K562 (cell line): ENCODE data around the gene CFAP20DC. TPM values are rescaled to one million over a fixed set of nuclear protein-coding genes. Genes with fewer than 3 reads are reported as not detected.

Experiments used
- ATAC-seq: fragments of 200-7000 bp; cut with Tn5 transposase; 3 replicates; pipeline ENCODE4 v1.9.1; 2020; ENCODE audit warnings: moderate library complexity
- BruUV-seq: library from RNA; stranded (reverse); fragments of 400-500 nt; replicated peaks from 2 replicates; lab custom pipeline; 2021; lab: Mats Ljungman, UMichigan
- CTCF ChIA-PET: fragments of 300-600 bp; formaldehyde crosslinking; extraction: SDS; loops from one replicate; lab custom pipeline; 2021; ENCODE audit warnings: low intra/inter-chr PET ratio; lab: Yijun Ruan, JAX
- POLR2A ChIA-PET: fragments of 300-600, 350-650 bp; sonication (Branson Sonifier 250); formaldehyde crosslinking; extraction: SDS; loops from one replicate; lab custom pipeline; 2021; ENCODE audit warnings: antibody characterized with exemption, inconsistent platforms; lab: Yijun Ruan, JAX
- DNase-seq, 4 experiments: peaks; one replicate each; pipeline versions ENCODE4 v3.0.0 to v3.0.0-alpha.2; 2011 to 2018; ENCODE audit warnings: low spot score in 3 of 4, mixed read lengths in 3 of 4; ENCODE audit errors: extremely low read depth in 1 of 4
- FAIRE-seq: peaks from 2 replicates; lab custom pipeline; 2011; peaks lifted over from hg19 to GRCh38; lab: Jason Lieb, UNC
- H2AFZ ChIP-seq: 2 replicates; pipeline ENCODE4 v1.6.0; 2011; ENCODE audit warnings: low read depth, low read length, control low read depth, inconsistent platforms
- H3K27ac ChIP-seq: fragments of 200-600 bp; 3 replicates; pipeline ENCODE4 v1.8.0; 2011; ENCODE audit warnings: low read depth, mild to moderate bottlenecking, control low read depth, inconsistent platforms, low read length, moderate library complexity, mixed read lengths; ENCODE audit errors: extremely low read depth
- H3K27me3 ChIP-seq, 2 experiments: fragments of 300-600 bp in 1 of 2; 2 replicates in 1 of 2; 3 replicates in 1 of 2; pipeline versions ENCODE4 v1.6.0 to v1.8.0; 2011; ENCODE audit warnings: inconsistent platforms in 2 of 2, low read length in 2 of 2, mild to moderate bottlenecking in 1 of 2, mixed read lengths in 1 of 2, moderate library complexity in 1 of 2; ENCODE audit not compliant: control insufficient read depth in 2 of 2, insufficient read depth in 2 of 2
- H3K36me3 ChIP-seq: fragments of 300-600 bp; 3 replicates; pipeline ENCODE4 v1.8.0; 2011; ENCODE audit warnings: mild to moderate bottlenecking, low read length, inconsistent platforms; ENCODE audit not compliant: control insufficient read depth, insufficient read depth
- H3K4me1 ChIP-seq, 2 experiments: fragments of 200-600 bp in 1 of 2; replicated peaks in 1 of 2; 2 replicates in 1 of 2; 3 replicates in 1 of 2; pipeline versions ENCODE4 v1.5.1 to v1.8.0; 2011; ENCODE audit warnings: inconsistent platforms in 2 of 2, low read length in 2 of 2, mild to moderate bottlenecking in 1 of 2, mixed read lengths in 1 of 2, moderate library complexity in 1 of 2; ENCODE audit not compliant: control insufficient read depth in 2 of 2, insufficient read depth in 2 of 2
- H3K4me2 ChIP-seq: 2 replicates; pipeline ENCODE4 v1.6.1; 2011; ENCODE audit warnings: low read length, control low read depth, inconsistent platforms, mixed read lengths; ENCODE audit not compliant: insufficient read depth
- H3K4me3 ChIP-seq: fragments of 200-600 bp; sonication (generic), shearing (Covaris generic); 2 replicates; pipeline ENCODE4 v1.5.1; 2016; ENCODE audit warnings: control low read depth, inconsistent platforms
- H3K79me2 ChIP-seq: fragments of 200-600 bp; 3 replicates; pipeline ENCODE4 v1.8.0; 2011; ENCODE audit warnings: low read length, inconsistent platforms; ENCODE audit not compliant: control insufficient read depth, insufficient read depth
- H3K9ac ChIP-seq, 2 experiments: 2 replicates each; pipeline versions ENCODE4 v1.6.0 to v1.6.1; 2011; ENCODE audit warnings: low read depth in 2 of 2, low read length in 2 of 2, control low read depth in 1 of 2, inconsistent platforms in 1 of 2, mild to moderate bottlenecking in 1 of 2, mixed read lengths in 1 of 2; ENCODE audit not compliant: insufficient read depth in 1 of 2
- H3K9me1 ChIP-seq: one replicate; pipeline ENCODE4 v1.6.0; 2011; ENCODE audit warnings: inconsistent platforms, mild to moderate bottlenecking, low read length, moderate library complexity; ENCODE audit not compliant: control insufficient read depth, insufficient read depth
- H3K9me3 ChIP-seq: replicated peaks from 2 replicates; pipeline ENCODE4 v1.5.1; 2011; ENCODE audit warnings: low read depth, low read length, inconsistent platforms; ENCODE audit not compliant: control insufficient read depth, insufficient read depth
- H4K20me1 ChIP-seq: replicated peaks from 2 replicates; pipeline ENCODE4 v1.6.1; 2011; ENCODE audit warnings: low read length, inconsistent platforms, mixed read lengths; ENCODE audit not compliant: control insufficient read depth, insufficient read depth
- ESRRA ChIP-seq: fragments of 450-650 bp; IDR thresholded peaks from 2 replicates; pipeline ENCODE4 v1.6.1; 2014; ENCODE audit warnings: low read depth, mild to moderate bottlenecking, moderate library complexity, borderline replicate concordance
- ETV6 ChIP-seq, 3 experiments: fragments of 150-350 bp in 1 of 3; sonication (generic) in 1 of 3; formaldehyde crosslinking in 1 of 3; IDR thresholded peaks; 2 replicates each; pipeline versions ENCODE4 v1.6.1 to v1.8.0; 2014 to 2022; ENCODE audit warnings: borderline replicate concordance in 2 of 3, low read depth in 2 of 3, antibody characterized with exemption in 1 of 3, low read length in 1 of 3, mild to moderate bottlenecking in 1 of 3, missing genetic modification reagents in 1 of 3
- GATAD2B ChIP-seq: fragments of 450-650 bp; IDR thresholded peaks from 2 replicates; pipeline ENCODE4 v1.6.1; 2017; ENCODE audit warnings: mild to moderate bottlenecking, borderline replicate concordance
- TFAP4 ChIP-seq: sonication (generic); formaldehyde crosslinking; IDR thresholded peaks from 2 replicates; pipeline ENCODE4 v1.8.0; 2022; ENCODE audit warnings: missing genetic modification reagents, mild to moderate bottlenecking, moderate library complexity, borderline replicate concordance
- WHSC1 ChIP-seq: IDR thresholded peaks from one replicate; pipeline ENCODE4 v1.6.1; 2012; ENCODE audit warnings: low read length, control low read depth, inconsistent platforms
- WGBS: fragments of 100-300 bp; shearing (Covaris generic); methylation state at CpG from one replicate; pipeline ENCODE4 v1.1.6; 2016; ENCODE audit warnings: low coverage, mixed read lengths; ENCODE audit not compliant: insufficient coverage; ENCODE audit errors: missing lambda C conversion rate; 5-methylcytosine and 5-hydroxymethylcytosine counted together
- in situ Hi-C: fragments of 300-500 bp; cut with MboI; formaldehyde crosslinking; loops from 4 replicates; pipeline ENCODE4 v1.15.0; 2018; ENCODE audit warnings: inconsistent platforms, mixed read lengths
- intact Hi-C: fragments of 100-400 bp; cut with micrococcal nuclease; formaldehyde crosslinking; loops from 2 replicates; pipeline ENCODE4 v1.14.2; 2022
- polyA plus RNA-seq, 8 experiments: library from polyadenylated mRNA; depleted of rRNA in 4 of 8; stranded (reverse) in 5 of 8; unstranded in 3 of 8; fragments of >200 nt; fragmentation: Nextera tagmentation in 2 of 8; fragmentation: Illumina TruSeq in 1 of 8; extraction: Ambion mirVana in 2 of 8; extraction: Trizol in 1 of 8; gene quantifications; 2 replicates each; pipeline versions ENCODE4 v1.2.1 to v1.2.3, GENCODE V29; 2011 to 2014; ENCODE audit warnings: inconsistent platforms in 1 of 8, missing spikeins in 1 of 8
- total RNA-seq, 7 experiments: library from RNA; depleted of rRNA in 6 of 7; stranded (reverse); fragments of >200 nt in 6 of 7; fragmentation: Illumina TruSeq in 2 of 7; extraction: Trizol in 2 of 7; gene quantifications; 2 replicates each; pipeline versions ENCODE4 v1.2.1 to v1.2.3, GENCODE V29; 2011 to 2021; ENCODE audit warnings: low replicate concordance in 1 of 7
- TF ChIP-seq, protein P1 (sequence below): fragments of 250-450 bp; sonication (Bioruptor Pico); IDR thresholded peaks from 2 replicates; pipeline ENCODE4 v1.8.0; 2022; ENCODE audit warnings: inconsistent platforms

Gene CFAP20DC
- total and polyA plus RNA-seq, 9 of the 15 experiments (the other 6 are each of a cell fraction or from before 2014, with no cell fraction given) = 1.6 to 5.9 (median 4.6) TPM

DNA sequence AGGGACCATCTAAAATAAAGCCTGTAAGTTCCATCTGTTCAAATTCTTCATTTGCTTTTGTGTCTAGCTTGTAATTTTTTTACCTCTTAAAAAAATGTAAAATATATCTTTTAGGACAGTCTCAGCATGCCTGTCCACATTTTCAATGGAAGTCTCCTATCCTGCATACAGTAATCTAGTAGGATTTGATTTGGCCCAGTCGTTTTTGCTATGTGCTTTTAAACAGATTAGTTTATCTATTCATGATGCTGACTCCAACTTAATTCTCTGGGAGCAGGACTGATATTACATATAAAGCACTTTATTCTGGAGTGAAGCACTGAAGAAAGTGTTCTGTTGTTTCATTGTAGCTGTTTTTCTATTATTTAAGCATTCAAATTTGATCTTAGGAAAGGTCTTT lies 38.9 kb upstream of the CFAP20DC start:
- H3K27ac ChIP-seq = no peak overlapping the region
- H4K20me1 ChIP-seq = no peaks in the 10 kb centered on the region
- no peak overlapping the region for H3K4me3 ChIP-seq
- in situ Hi-C loops (no loop called here), intact Hi-C loops (no loop called here)
- no peak overlapping the region for H3K9ac ChIP-seq
- no peaks in the 10 kb centered on the region for H3K79me2 ChIP-seq
- POLR2A ChIA-PET = no interaction called here
- no peaks in the 10 kb centered on the region for H3K36me3 ChIP-seq
- CTCF ChIA-PET = no interaction called here
- no peak for DNase-seq
- H3K4me1 ChIP-seq = no peaks in the 10 kb centered on the region
- H3K4me2 ChIP-seq = no peak overlapping the region
- FAIRE-seq = no peak
- no peaks in the 10 kb centered on the region for H3K27me3 ChIP-seq
- H2AFZ ChIP-seq = no peak overlapping the region
- H3K9me3 ChIP-seq = no peaks in the 10 kb centered on the region
- TF ChIP-seq ETV6 (IDR thresholded peaks at IDR 0.05; ENCODE audit: borderline replicate concordance in 1 of 2, low read depth in 2 of 2, low read length in 1 of 2) (no peak), ETV6 (CRISPR knock-in tag; IDR thresholded peaks at IDR 0.05; ENCODE audit: borderline replicate concordance) (no peak), TFAP4 (no peak), ESRRA (no peak), GATAD2B (no peak), WHSC1 (no peak)
- TF ChIP-seq, protein P1, sequence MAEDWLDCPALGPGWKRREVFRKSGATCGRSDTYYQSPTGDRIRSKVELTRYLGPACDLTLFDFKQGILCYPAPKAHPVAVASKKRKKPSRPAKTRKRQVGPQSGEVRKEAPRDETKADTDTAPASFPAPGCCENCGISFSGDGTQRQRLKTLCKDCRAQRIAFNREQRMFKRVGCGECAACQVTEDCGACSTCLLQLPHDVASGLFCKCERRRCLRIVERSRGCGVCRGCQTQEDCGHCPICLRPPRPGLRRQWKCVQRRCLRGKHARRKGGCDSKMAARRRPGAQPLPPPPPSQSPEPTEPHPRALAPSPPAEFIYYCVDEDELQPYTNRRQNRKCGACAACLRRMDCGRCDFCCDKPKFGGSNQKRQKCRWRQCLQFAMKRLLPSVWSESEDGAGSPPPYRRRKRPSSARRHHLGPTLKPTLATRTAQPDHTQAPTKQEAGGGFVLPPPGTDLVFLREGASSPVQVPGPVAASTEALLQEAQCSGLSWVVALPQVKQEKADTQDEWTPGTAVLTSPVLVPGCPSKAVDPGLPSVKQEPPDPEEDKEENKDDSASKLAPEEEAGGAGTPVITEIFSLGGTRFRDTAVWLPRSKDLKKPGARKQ (CRISPR knock-in tag) = no peak
- 0% methylated on average over 1 of the region's 1 CpG for WGBS
- H3K9me1 ChIP-seq = no peaks in the 10 kb centered on the region
- BruUV-seq = no TSS peak
- ATAC-seq = no peak
